Measurements from ENCODE around the gene DNAJB11.

GRCh38 chr3:186630950-186631641 is 60.6 kb downstream of the DNAJB11 start:
- no peak for TF ChIP-seq CTCF (IDR thresholded peaks at IDR 0.05)
- no peak for TF ChIP-seq POLR2AphosphoS5 (IDR thresholded peaks at IDR 0.05; ENCODE audit: insufficient read depth in 1 of 2, low read depth in 1 of 2)

Data from vagina (tissue), 2 donors.